K562 (cell line): Measurements from ENCODE around the gene DGCR8. TPM values are rescaled to one million over a fixed set of nuclear protein-coding genes. Genes with fewer than 3 reads are reported as not detected.

Experiments
- BRF2 ChIP-seq: IDR thresholded peaks from 3 replicates; pipeline ENCODE4 v1.6.1; 2011; ENCODE audit warnings: borderline replicate concordance, mild to moderate bottlenecking; ENCODE audit not compliant: insufficient read length, insufficient read depth
- CGGBP1 ChIP-seq: fragments of 250-450 bp; sonication (Bioruptor Pico); IDR thresholded peaks from 2 replicates; pipeline ENCODE4 v1.9.0; 2021; ENCODE audit warnings: mild to moderate bottlenecking
- MGA ChIP-seq: fragments of 450-650 bp; IDR thresholded peaks from 2 replicates; pipeline ENCODE4 v1.6.1; 2016; ENCODE audit warnings: mild to moderate bottlenecking, moderate library complexity
- MNT ChIP-seq, 2 experiments: fragments of 450-650 bp; conservative IDR thresholded peaks; 2 replicates each; pipeline ENCODE4 v1.6.1; 2017; ENCODE audit warnings: mild to moderate bottlenecking in 2 of 2, moderate library complexity in 2 of 2
- NR2F6 ChIP-seq: fragments of 450-650 bp; formaldehyde crosslinking; IDR thresholded peaks from 2 replicates; pipeline ENCODE4 v1.4.0; 2020; ENCODE audit warnings: mild to moderate bottlenecking
- NR4A1 ChIP-seq, 2 experiments: fragments of 250-450 bp in 1 of 2; fragments of 450-650 bp in 1 of 2; sonication (Bioruptor Pico) in 1 of 2; IDR thresholded peaks; 2 replicates each; pipeline versions ENCODE4 v1.4.0 to v1.6.1; 2016 to 2020; ENCODE audit warnings: mild to moderate bottlenecking in 2 of 2, missing compliant biosample characterization in 1 of 2, missing genetic modification characterization in 1 of 2, moderate library complexity in 1 of 2
- OTX1 ChIP-seq: fragments of 450-650 bp; formaldehyde crosslinking; IDR thresholded peaks from 2 replicates; pipeline ENCODE4 v1.4.0; 2022; ENCODE audit warnings: mild to moderate bottlenecking
- RAD21 ChIP-seq, 2 experiments: fragments of 250-450 bp in 1 of 2; fragments of 450-650 bp in 1 of 2; sonication (Bioruptor Pico) in 1 of 2; formaldehyde crosslinking in 1 of 2; IDR thresholded peaks in 1 of 2; conservative IDR thresholded peaks in 1 of 2; 2 replicates each; pipeline versions ENCODE4 v1.4.0 to v1.8.0; 2020 to 2022; ENCODE audit warnings: mild to moderate bottlenecking in 2 of 2, moderate library complexity in 1 of 2
- SMC3 ChIP-seq: conservative IDR thresholded peaks from 2 replicates; pipeline ENCODE4 v1.6.1; 2011; ENCODE audit warnings: low read depth, low read length, improper control_type of control experiment; ENCODE audit not compliant: insufficient read depth
- TEAD4 ChIP-seq, 2 experiments: sonication (generic) in 1 of 2; formaldehyde crosslinking in 1 of 2; IDR thresholded peaks; 2 replicates each; pipeline versions ENCODE4 v1.6.1 to v1.8.0; 2012 to 2022; ENCODE audit warnings: borderline replicate concordance in 1 of 2, inconsistent platforms in 1 of 2, low read length in 1 of 2, mild to moderate bottlenecking in 1 of 2, missing genetic modification reagents in 1 of 2
- polyA plus RNA-seq, 8 experiments: library from polyadenylated mRNA; depleted of rRNA in 4 of 8; stranded (reverse) in 5 of 8; unstranded in 3 of 8; fragments of >200 nt; fragmentation: Nextera tagmentation in 2 of 8; fragmentation: Illumina TruSeq in 1 of 8; extraction: Ambion mirVana in 2 of 8; extraction: Trizol in 1 of 8; gene quantifications; 2 replicates each; pipeline versions ENCODE4 v1.2.1 to v1.2.3, GENCODE V29; 2011 to 2014; ENCODE audit warnings: inconsistent platforms in 1 of 8, missing spikeins in 1 of 8
- total RNA-seq, 7 experiments: library from RNA; depleted of rRNA in 6 of 7; stranded (reverse); fragments of >200 nt in 6 of 7; fragmentation: Illumina TruSeq in 2 of 7; extraction: Trizol in 2 of 7; gene quantifications; 2 replicates each; pipeline versions ENCODE4 v1.2.1 to v1.2.3, GENCODE V29; 2011 to 2021; ENCODE audit warnings: low replicate concordance in 1 of 7

Gene DGCR8
- total and polyA plus RNA-seq, 9 of the 15 experiments (the other 6 are each of a cell fraction or from before 2014, with no cell fraction given), result 5.9 to 144 (median 80.1) TPM

- TF ChIP-seq MNT (conservative IDR thresholded peaks at IDR 0.05) (no peak), MGA (no peak), TEAD4 (IDR thresholded peaks at IDR 0.05; ENCODE audit: low read length) (peak; percentile 68), TEAD4 (CRISPR knock-in tag; IDR thresholded peaks at IDR 0.05; ENCODE audit: borderline replicate concordance) (no peak), CGGBP1 (CRISPR knock-in tag) (no peak; the same call in 1 of the 2 replicates), OTX1 (CRISPR knock-in tag) (peak; percentile 17; the same call in 1 of the 2 replicates), BRF2 (no peak), SMC3 (0 out of 2 replicates have a peak, but pooled peaks have one; percentile 21), NR4A1 (CRISPR knock-in tag; IDR thresholded peaks at IDR 0.05) (no peak), NR4A1 (tag; IDR thresholded peaks at IDR 0.05) (peak; percentile 55; the same call in 1 of the 2 replicates), NR2F6 (CRISPR knock-in tag) (no peak), RAD21 (CRISPR knock-in tag; conservative IDR thresholded peaks at IDR 0.05 in 1 of 2, IDR thresholded peaks at IDR 0.05 in 1 of 2) (peak in 1 of 2 experiments; percentile 13; a peak in 1 of 4 replicates)
Measured at GRCh38 chr22:20058989-20059770, 20.9 kb upstream of the DGCR8 start (continued).
